Liver (tissue), 9 donors: ENCODE measurements around the gene HS3ST4. TPM values are rescaled to one million over a fixed set of nuclear protein-coding genes. Genes with fewer than 3 reads are reported as not detected.

ENCODE experiments used
- DNase-seq: peaks from one replicate; pipeline ENCODE4 v3.0.0-alpha.2; 2017; ENCODE audit warnings: low spot score
- H3K27ac ChIP-seq, 2 donors: one replicate each; pipeline ENCODE4 v1.7.0; 2013; ENCODE audit warnings: inconsistent platforms in 2 of 2, low read length in 2 of 2, control low read depth in 1 of 2, low read depth in 1 of 2, mild to moderate bottlenecking in 1 of 2
- H3K27me3 ChIP-seq, 4 donors: one replicate each; pipeline versions ENCODE4 v1.6.1 to v1.7.0; 2013; ENCODE audit warnings: low read length in 3 of 4, inconsistent platforms in 1 of 4, mild to moderate bottlenecking in 1 of 4, moderate library complexity in 1 of 4; ENCODE audit not compliant: control insufficient read depth in 4 of 4, insufficient read depth in 4 of 4
- H3K36me3 ChIP-seq, 4 donors: one replicate each; pipeline versions ENCODE4 v1.6.1 to v1.7.0; 2013; ENCODE audit warnings: low read length in 3 of 4, mild to moderate bottlenecking in 3 of 4, low read depth in 1 of 4, moderate library complexity in 1 of 4; ENCODE audit not compliant: control insufficient read depth in 4 of 4, insufficient read depth in 3 of 4
- H3K4me1 ChIP-seq, 4 donors: one replicate each; pipeline versions ENCODE4 v1.6.1 to v1.7.0; 2013; ENCODE audit warnings: low read length in 3 of 4, mild to moderate bottlenecking in 3 of 4, moderate library complexity in 1 of 4; ENCODE audit not compliant: control insufficient read depth in 4 of 4, insufficient read depth in 4 of 4
- H3K4me3 ChIP-seq, 3 donors: one replicate each; pipeline versions ENCODE4 v1.6.1 to v1.7.0; 2013; ENCODE audit warnings: low read length in 3 of 3, control low read depth in 1 of 3, low read depth in 1 of 3, mild to moderate bottlenecking in 1 of 3
- H3K9ac ChIP-seq, 2 donors: one replicate each; pipeline ENCODE4 v1.7.0; 2013; ENCODE audit warnings: low read length in 2 of 2, mild to moderate bottlenecking in 2 of 2, moderate library complexity in 2 of 2, control low read depth in 1 of 2, low read depth in 1 of 2
- H3K9me3 ChIP-seq, 4 donors: one replicate each; pipeline versions ENCODE4 v1.6.1 to v1.7.0; 2013; ENCODE audit warnings: low read length in 3 of 4; ENCODE audit not compliant: control insufficient read depth in 4 of 4
- EGR1 ChIP-seq, 2 donors: IDR thresholded peaks; 2 replicates each; pipeline ENCODE4 v1.6.1; 2016 to 2018; ENCODE audit warnings: antibody characterized with exemption in 2 of 2, low read depth in 2 of 2
- FOXA1 ChIP-seq: IDR thresholded peaks from 2 replicates; pipeline ENCODE4 v1.6.1; 2016; ENCODE audit warnings: antibody characterized with exemption
- FOXA2 ChIP-seq: IDR thresholded peaks from 2 replicates; pipeline ENCODE4 v1.6.1; 2016; ENCODE audit warnings: antibody characterized with exemption
- GABPA ChIP-seq, 2 donors: IDR thresholded peaks in 1 of 2; conservative IDR thresholded peaks in 1 of 2; 2 replicates each; pipeline ENCODE4 v1.6.1; 2016; ENCODE audit warnings: antibody characterized with exemption in 2 of 2, mild to moderate bottlenecking in 1 of 2, moderate library complexity in 1 of 2
- HNF4A ChIP-seq, 2 donors: conservative IDR thresholded peaks; 2 replicates each; pipeline ENCODE4 v1.6.1; 2016; ENCODE audit warnings: antibody characterized with exemption in 2 of 2, mild to moderate bottlenecking in 2 of 2
- HNF4G ChIP-seq: IDR thresholded peaks from 2 replicates; pipeline ENCODE4 v1.6.1; 2016; ENCODE audit warnings: antibody characterized with exemption
- JUND ChIP-seq, 2 donors: IDR thresholded peaks; 2 replicates each; pipeline ENCODE4 v1.6.1; 2016; ENCODE audit warnings: antibody characterized with exemption in 2 of 2
- MAX ChIP-seq: IDR thresholded peaks from 2 replicates; pipeline ENCODE4 v1.6.1; 2016; ENCODE audit warnings: antibody characterized with exemption
- NR2F2 ChIP-seq: IDR thresholded peaks from 2 replicates; pipeline ENCODE4 v1.6.1; 2016; ENCODE audit warnings: antibody characterized with exemption
- RAD21 ChIP-seq, 2 donors: IDR thresholded peaks; 2 replicates each; pipeline ENCODE4 v1.6.1; 2016; ENCODE audit warnings: antibody characterized with exemption in 2 of 2, mild to moderate bottlenecking in 2 of 2
- REST ChIP-seq: IDR thresholded peaks from 2 replicates; pipeline ENCODE4 v1.6.1; 2016; ENCODE audit warnings: antibody characterized with exemption, mild to moderate bottlenecking
- RXRA ChIP-seq, 2 donors: IDR thresholded peaks; 2 replicates each; pipeline ENCODE4 v1.6.1; 2017 to 2018; ENCODE audit warnings: antibody characterized with exemption in 2 of 2, mild to moderate bottlenecking in 1 of 2
- SP1 ChIP-seq: IDR thresholded peaks from 2 replicates; pipeline ENCODE4 v1.6.1; 2018; ENCODE audit warnings: antibody characterized with exemption, mild to moderate bottlenecking
- TAF1 ChIP-seq: conservative IDR thresholded peaks from 2 replicates; pipeline ENCODE4 v1.6.1; 2016; ENCODE audit warnings: antibody characterized with exemption, mild to moderate bottlenecking
- YY1 ChIP-seq: IDR thresholded peaks from 2 replicates; pipeline ENCODE4 v1.6.1; 2016; ENCODE audit warnings: antibody characterized with exemption, mild to moderate bottlenecking
- WGBS: extraction: QIAGEN DNeasy Blood & Tissue Kit; methylation state at CpG from one replicate; pipeline ENCODE4 v1.1.7; 2013; 5-methylcytosine and 5-hydroxymethylcytosine counted together
- polyA plus RNA-seq, 2 donors: library from polyadenylated mRNA; stranded (reverse) in 1 of 2; unstranded in 1 of 2; fragments of 200-250 nt in 1 of 2; fragments of >200 nt in 1 of 2; fragmentation: Nextera tagmentation in 1 of 2; extraction: Ambion mirVana in 1 of 2; gene quantifications; one replicate each; pipeline versions ENCODE4 v1.2.1 to v1.2.3, GENCODE V29; 2013 to 2015
- total RNA-seq, 2 donors: library from RNA; depleted of rRNA; stranded (reverse); fragments of >200 nt; gene quantifications; one replicate each; pipeline ENCODE4 v1.2.3, GENCODE V29; 2014
- TF ChIP-seq, protein P1 (sequence below): fragments of 150-350 bp; IDR thresholded peaks from 2 replicates; pipeline ENCODE4 v1.5.1; 2017; ENCODE audit warnings: improper control_type of control experiment, low read depth, low read length; ENCODE audit not compliant: missing input control
- TF ChIP-seq, protein P2 (sequence below): IDR thresholded peaks from 2 replicates; pipeline ENCODE4 v1.6.1; 2016; ENCODE audit warnings: antibody characterized with exemption
- TF ChIP-seq, protein P3 (sequence below): IDR thresholded peaks from 2 replicates; pipeline ENCODE4 v1.6.1; 2016; ENCODE audit warnings: antibody characterized with exemption
- donor health status: healthy.
- donor health status: healthy.
- donor health status: healthy.
- donor health status: healthy.
- donor health status: healthy.

The HS3ST4 gene
- total and polyA plus RNA-seq, 4 donors = not detected

GRCh38 chr16:25888868-25889267 lies 197.1 kb downstream of the HS3ST4 start:
- Histone ChIP-seq H3K27me3 (peaks cover 0 to 2% (median 0%) of the 10 kb centered on the region in 4 donors), H3K27ac (no peak overlapping the region), H3K36me3 (no peaks in the 10 kb centered on the region), H3K9ac (no peak overlapping the region), H3K4me1 (no peaks in the 10 kb centered on the region), H3K9me3 (no peaks in the 10 kb centered on the region), H3K4me3 (no peak overlapping the region)
- DNase-seq = no peak
- WGBS = 80% methylated on average over 7 of the region's 7 CpGs
- TF ChIP-seq SP1 = no peak
- no peak for TF ChIP-seq FOXA1
- TF ChIP-seq JUND (IDR thresholded peaks at IDR 0.05) = no peak
- no peak for TF ChIP-seq REST
- TF ChIP-seq, protein P1, sequence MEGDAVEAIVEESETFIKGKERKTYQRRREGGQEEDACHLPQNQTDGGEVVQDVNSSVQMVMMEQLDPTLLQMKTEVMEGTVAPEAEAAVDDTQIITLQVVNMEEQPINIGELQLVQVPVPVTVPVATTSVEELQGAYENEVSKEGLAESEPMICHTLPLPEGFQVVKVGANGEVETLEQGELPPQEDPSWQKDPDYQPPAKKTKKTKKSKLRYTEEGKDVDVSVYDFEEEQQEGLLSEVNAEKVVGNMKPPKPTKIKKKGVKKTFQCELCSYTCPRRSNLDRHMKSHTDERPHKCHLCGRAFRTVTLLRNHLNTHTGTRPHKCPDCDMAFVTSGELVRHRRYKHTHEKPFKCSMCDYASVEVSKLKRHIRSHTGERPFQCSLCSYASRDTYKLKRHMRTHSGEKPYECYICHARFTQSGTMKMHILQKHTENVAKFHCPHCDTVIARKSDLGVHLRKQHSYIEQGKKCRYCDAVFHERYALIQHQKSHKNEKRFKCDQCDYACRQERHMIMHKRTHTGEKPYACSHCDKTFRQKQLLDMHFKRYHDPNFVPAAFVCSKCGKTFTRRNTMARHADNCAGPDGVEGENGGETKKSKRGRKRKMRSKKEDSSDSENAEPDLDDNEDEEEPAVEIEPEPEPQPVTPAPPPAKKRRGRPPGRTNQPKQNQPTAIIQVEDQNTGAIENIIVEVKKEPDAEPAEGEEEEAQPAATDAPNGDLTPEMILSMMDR = no peak
- TF ChIP-seq, protein P2, sequence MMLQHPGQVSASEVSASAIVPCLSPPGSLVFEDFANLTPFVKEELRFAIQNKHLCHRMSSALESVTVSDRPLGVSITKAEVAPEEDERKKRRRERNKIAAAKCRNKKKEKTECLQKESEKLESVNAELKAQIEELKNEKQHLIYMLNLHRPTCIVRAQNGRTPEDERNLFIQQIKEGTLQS = no peak
- no peak for TF ChIP-seq EGR1 (IDR thresholded peaks at IDR 0.05; ENCODE audit: low read depth in 2 of 2)
- no peak for TF ChIP-seq HNF4G
- TF ChIP-seq YY1 = no peak
- no peak for TF ChIP-seq NR2F2
- TF ChIP-seq RAD21 (IDR thresholded peaks at IDR 0.05) = no peak
- TF ChIP-seq RXRA (IDR thresholded peaks at IDR 0.05) = no peak
- TF ChIP-seq, protein P3, sequence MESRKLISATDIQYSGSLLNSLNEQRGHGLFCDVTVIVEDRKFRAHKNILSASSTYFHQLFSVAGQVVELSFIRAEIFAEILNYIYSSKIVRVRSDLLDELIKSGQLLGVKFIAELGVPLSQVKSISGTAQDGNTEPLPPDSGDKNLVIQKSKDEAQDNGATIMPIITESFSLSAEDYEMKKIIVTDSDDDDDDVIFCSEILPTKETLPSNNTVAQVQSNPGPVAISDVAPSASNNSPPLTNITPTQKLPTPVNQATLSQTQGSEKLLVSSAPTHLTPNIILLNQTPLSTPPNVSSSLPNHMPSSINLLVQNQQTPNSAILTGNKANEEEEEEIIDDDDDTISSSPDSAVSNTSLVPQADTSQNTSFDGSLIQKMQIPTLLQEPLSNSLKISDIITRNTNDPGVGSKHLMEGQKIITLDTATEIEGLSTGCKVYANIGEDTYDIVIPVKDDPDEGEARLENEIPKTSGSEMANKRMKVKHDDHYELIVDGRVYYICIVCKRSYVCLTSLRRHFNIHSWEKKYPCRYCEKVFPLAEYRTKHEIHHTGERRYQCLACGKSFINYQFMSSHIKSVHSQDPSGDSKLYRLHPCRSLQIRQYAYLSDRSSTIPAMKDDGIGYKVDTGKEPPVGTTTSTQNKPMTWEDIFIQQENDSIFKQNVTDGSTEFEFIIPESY = no peak
- TF ChIP-seq GABPA (IDR thresholded peaks at IDR 0.05 in 1 of 2, conservative IDR thresholded peaks at IDR 0.05 in 1 of 2) = no peak
- TF ChIP-seq MAX = no peak
- no peak for TF ChIP-seq TAF1
- TF ChIP-seq HNF4A (conservative IDR thresholded peaks at IDR 0.05) = no peak

DNA sequence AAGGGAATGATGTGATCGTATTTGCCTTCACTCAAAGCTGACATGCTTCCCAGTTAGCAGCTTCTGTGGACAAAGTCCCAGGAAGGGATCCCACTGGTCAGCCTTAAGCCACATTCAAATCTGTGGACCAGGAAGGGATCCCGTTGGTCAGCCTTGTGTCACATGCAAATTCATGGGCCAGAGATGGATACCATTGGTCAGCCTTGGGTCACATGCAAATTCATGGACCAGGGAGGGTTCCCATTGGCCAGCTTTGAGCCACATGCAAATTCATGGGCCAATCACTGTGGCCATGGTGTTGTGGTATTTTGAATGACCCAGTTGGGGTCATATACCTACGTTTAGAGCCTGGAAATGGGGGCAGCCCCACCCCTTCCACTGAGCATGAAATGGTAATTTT lies 201.6 kb downstream of the HS3ST4 start:
- no peaks in the 10 kb centered on the region for H3K9me3 ChIP-seq
- no peaks in the 10 kb centered on the region for H3K4me1 ChIP-seq
- 46% methylated on average over 3 of the region's 3 CpGs for WGBS
- no peak overlapping the region for H3K27ac ChIP-seq
- H3K4me3 ChIP-seq = no peak overlapping the region
- DNase-seq = no peak
- TF ChIP-seq HNF4A (conservative IDR thresholded peaks at IDR 0.05) (no peak), MAX (no peak), GABPA (IDR thresholded peaks at IDR 0.05 in 1 of 2, conservative IDR thresholded peaks at IDR 0.05 in 1 of 2) (no peak), FOXA2 (no peak), FOXA1 (no peak), JUND (IDR thresholded peaks at IDR 0.05) (no peak), NR2F2 (no peak), EGR1 (IDR thresholded peaks at IDR 0.05; ENCODE audit: low read depth in 2 of 2) (no peak), TAF1 (no peak)
- TF ChIP-seq, protein P1 = no peak
- TF ChIP-seq, protein P3 = no peak
- TF ChIP-seq, protein P2 = no peak
- no peaks in the 10 kb centered on the region for H3K27me3 ChIP-seq
- no peaks in the 10 kb centered on the region for H3K36me3 ChIP-seq
- no peak overlapping the region for H3K9ac ChIP-seq
